Melanocyte of skin (primary cell): Measurements from ENCODE around the gene DTNBP1. TPM values are rescaled to one million over a fixed set of nuclear protein-coding genes. Genes with fewer than 3 reads are reported as not detected.

Source experiments
- small RNA-seq, 2 donors: library from RNA; depleted of rRNA; stranded (forward); fragments of <200 nt; gene quantifications; one replicate each; pipeline ENCODE3, GENCODE V24; 2012
- total RNA-seq, 2 donors: library from RNA; depleted of rRNA; stranded (reverse); fragments of >200 nt; gene quantifications; 2 replicates each; pipeline ENCODE4 v1.2.3, GENCODE V29; 2012

The DTNBP1 gene, protein sequence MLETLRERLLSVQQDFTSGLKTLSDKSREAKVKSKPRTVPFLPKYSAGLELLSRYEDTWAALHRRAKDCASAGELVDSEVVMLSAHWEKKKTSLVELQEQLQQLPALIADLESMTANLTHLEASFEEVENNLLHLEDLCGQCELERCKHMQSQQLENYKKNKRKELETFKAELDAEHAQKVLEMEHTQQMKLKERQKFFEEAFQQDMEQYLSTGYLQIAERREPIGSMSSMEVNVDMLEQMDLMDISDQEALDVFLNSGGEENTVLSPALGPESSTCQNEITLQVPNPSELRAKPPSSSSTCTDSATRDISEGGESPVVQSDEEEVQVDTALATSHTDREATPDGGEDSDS
- total RNA-seq: 1 to 10 TPM; 4.1 to 8.7 TPM

DNA sequence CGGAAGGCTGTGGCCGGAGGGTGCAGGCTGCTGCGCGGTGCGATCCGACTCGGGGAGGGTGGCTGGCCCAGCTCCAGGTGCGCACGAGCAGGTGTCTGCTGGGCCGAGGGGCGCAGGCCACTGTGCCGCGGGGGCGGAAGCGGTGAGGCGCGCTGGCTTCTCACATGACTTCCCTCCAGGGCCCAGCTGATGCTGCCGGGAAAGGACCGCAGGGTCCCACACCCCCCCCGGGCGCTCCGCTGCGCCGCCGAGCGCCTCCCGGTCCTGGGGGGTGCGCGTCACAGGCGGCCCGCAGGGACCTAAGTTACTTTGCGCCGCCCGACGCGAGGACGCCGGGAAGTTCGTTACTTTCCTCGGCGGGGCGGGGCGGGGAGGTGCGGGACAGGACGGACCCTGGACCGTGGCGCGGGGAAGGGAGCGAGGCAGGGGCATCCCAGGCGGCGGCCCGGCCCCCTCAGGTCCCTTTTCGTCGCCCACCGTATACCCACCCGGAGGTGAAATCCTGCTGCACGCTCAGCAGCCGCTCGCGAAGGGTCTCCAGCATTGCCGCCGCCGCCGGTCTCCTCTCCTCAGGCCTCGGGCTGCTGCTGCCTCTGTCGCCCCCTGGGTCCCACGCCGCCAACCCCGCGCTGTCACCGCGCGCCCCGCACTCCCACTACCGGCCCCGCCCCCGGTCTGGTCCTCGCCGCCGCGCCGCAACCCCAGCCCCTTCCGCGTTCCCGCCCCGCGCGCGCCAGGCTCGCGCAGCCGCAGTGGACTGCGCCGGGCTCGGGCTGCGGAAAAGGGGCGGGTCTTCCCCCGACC is at the start of gene DTNBP1:
DTNBP1 (minus strand) TSS at position 703 of the 804 bp plus-strand sequence; CDS start at position 544, 159 bp downstream.

Small RNAs within 50 kb of the gene (small RNA-seq; reads per million reads assigned to genes)
- gene RF00001: 0 reads per million in 2 donors
